Activated T-helper 2 cell treated with anti-CD3 and anti-CD28 coated beads, Interferon-gamma antibody, Interleukin-2, Interleukin-4, amounts not matched to agents 10 μg/mL and 5 μg/mL and 100 μg/mL, durations not matched to agents 14 hours and 24 hours and 36 hours (primary cell): Measurements from ENCODE around the gene CHST11. TPM values are rescaled to one million over a fixed set of nuclear protein-coding genes. Genes with fewer than 3 reads are reported as not detected.

ENCODE experiments used
- DNase-seq: peaks from one replicate; pipeline ENCODE4 v3.0.0; 2021; ENCODE audit warnings: low spot score
- H3K27ac Mint-ChIP-seq: one replicate; pipeline ENCODE4 v1.8.0; 2021; ENCODE audit warnings: mixed read lengths
- H3K27me3 Mint-ChIP-seq: one replicate; pipeline ENCODE4 v1.8.0; 2021; ENCODE audit warnings: low read depth, mixed read lengths
- H3K36me3 Mint-ChIP-seq: one replicate; pipeline ENCODE4 v1.8.0; 2021; ENCODE audit warnings: low read depth, mixed read lengths
- H3K4me1 Mint-ChIP-seq: one replicate; pipeline ENCODE4 v1.8.0; 2021; ENCODE audit warnings: low read depth, mixed read lengths
- H3K4me3 Mint-ChIP-seq: one replicate; pipeline ENCODE4 v1.8.0; 2021; ENCODE audit warnings: low read depth, mild to moderate bottlenecking, moderate library complexity, mixed read lengths
- H3K9me3 Mint-ChIP-seq: one replicate; pipeline ENCODE4 v1.8.0; 2021; ENCODE audit warnings: mixed read lengths
- intact Hi-C: fragments of 100-400 bp; cut with micrococcal nuclease; formaldehyde crosslinking; loops from one replicate; pipeline ENCODE4 v1.15.1; 2023
- total RNA-seq: library from RNA; stranded (reverse); gene quantifications from 2 replicates; pipeline ENCODE4 v1.2.3, GENCODE V29; 2022

The CHST11 gene
- total RNA-seq, 1 donor from 2014 or later = 50.6 TPM

- Mint-ChIP-seq H3K4me3 (no peak overlapping the region), H3K27me3 (no peaks in the 10 kb centered on the region), H3K9me3 (no peaks in the 10 kb centered on the region), H3K4me1 (peaks cover 31% of the 10 kb centered on the region), H3K27ac (peak overlapping the region; percentile 5), H3K36me3 (peaks cover 10% of the 10 kb centered on the region)
- intact Hi-C loops = no loop called here
- no peak for DNase-seq
Observed at GRCh38 chr12:104703372-104703771, 246.6 kb downstream of the CHST11 start.

- intact Hi-C loops = no loop called here
- H3K27me3 Mint-ChIP-seq = no peaks in the 10 kb centered on the region
- H3K9me3 Mint-ChIP-seq = no peaks in the 10 kb centered on the region
- peaks cover 31% of the 10 kb centered on the region for H3K4me1 Mint-ChIP-seq
- peaks cover 8% of the 10 kb centered on the region for H3K36me3 Mint-ChIP-seq
- no peak overlapping the region for H3K27ac Mint-ChIP-seq
- DNase-seq = no peak
- H3K4me3 Mint-ChIP-seq = no peak overlapping the region
Observed at GRCh38 chr12:104704224-104704779, 247.6 kb downstream of the CHST11 start.

GRCh38 chr12:104707194-104707593 is 250.4 kb downstream of the CHST11 start:
- DNase-seq = no peak
- Mint-ChIP-seq H3K4me1 (peaks cover 30% of the 10 kb centered on the region), H3K27ac (peak overlapping the region; percentile 18), H3K9me3 (no peaks in the 10 kb centered on the region), H3K27me3 (no peaks in the 10 kb centered on the region), H3K36me3 (peaks cover 9% of the 10 kb centered on the region), H3K4me3 (no peak overlapping the region)
- intact Hi-C loops = no loop called here

- peaks cover 27% of the 10 kb centered on the region for H3K4me1 Mint-ChIP-seq
- H3K27ac Mint-ChIP-seq = no peak overlapping the region
- intact Hi-C loops = no loop called here
- no peak overlapping the region for H3K4me3 Mint-ChIP-seq
- DNase-seq = no peak
- H3K27me3 Mint-ChIP-seq = no peaks in the 10 kb centered on the region
- no peaks in the 10 kb centered on the region for H3K9me3 Mint-ChIP-seq
- peaks cover 13% of the 10 kb centered on the region for H3K36me3 Mint-ChIP-seq
Observed at GRCh38 chr12:104707794-104708558, 251.2 kb downstream of the CHST11 start.

- intact Hi-C loops = no loop called here
- Mint-ChIP-seq H3K9me3 (no peaks in the 10 kb centered on the region), H3K4me1 (peaks cover 27% of the 10 kb centered on the region), H3K36me3 (peaks cover 10% of the 10 kb centered on the region), H3K27me3 (no peaks in the 10 kb centered on the region), H3K27ac (no peak overlapping the region), H3K4me3 (no peak overlapping the region)
- no peak for DNase-seq
Observed at GRCh38 chr12:104708891-104709290, 252.1 kb downstream of the CHST11 start.

- peaks cover 10% of the 10 kb centered on the region for H3K36me3 Mint-ChIP-seq
- H3K4me1 Mint-ChIP-seq = peaks cover 34% of the 10 kb centered on the region
- DNase-seq = no peak
- no peaks in the 10 kb centered on the region for H3K9me3 Mint-ChIP-seq
- H3K4me3 Mint-ChIP-seq = no peak overlapping the region
- intact Hi-C loops = no loop called here
- no peak overlapping the region for H3K27ac Mint-ChIP-seq
- H3K27me3 Mint-ChIP-seq = no peaks in the 10 kb centered on the region
Observed at GRCh38 chr12:104709692-104710435, 253.1 kb downstream of the CHST11 start.

GRCh38 chr12:104710940-104711689 is 254.4 kb downstream of the CHST11 start:
- intact Hi-C loops = no loop called here
- no peaks in the 10 kb centered on the region for H3K27me3 Mint-ChIP-seq
- H3K4me3 Mint-ChIP-seq = no peak overlapping the region
- no peaks in the 10 kb centered on the region for H3K9me3 Mint-ChIP-seq
- peaks cover 10% of the 10 kb centered on the region for H3K36me3 Mint-ChIP-seq
- DNase-seq = no peak
- peaks cover 31% of the 10 kb centered on the region for H3K4me1 Mint-ChIP-seq
- H3K27ac Mint-ChIP-seq = no peak overlapping the region

GRCh38 chr12:104712477-104712876 is 255.7 kb downstream of the CHST11 start:
- DNase-seq = no peak
- Mint-ChIP-seq H3K27me3 (no peaks in the 10 kb centered on the region), H3K27ac (no peak overlapping the region), H3K9me3 (no peaks in the 10 kb centered on the region), H3K4me3 (no peak overlapping the region), H3K36me3 (peaks cover 10% of the 10 kb centered on the region), H3K4me1 (peaks cover 23% of the 10 kb centered on the region)
- intact Hi-C loops = no loop called here

GRCh38 chr12:104712968-104713367 is 256.2 kb downstream of the CHST11 start:
- no peak for DNase-seq
- Mint-ChIP-seq H3K36me3 (peaks cover 10% of the 10 kb centered on the region), H3K27me3 (no peaks in the 10 kb centered on the region), H3K4me3 (no peak overlapping the region), H3K4me1 (peaks cover 21% of the 10 kb centered on the region), H3K27ac (no peak overlapping the region), H3K9me3 (no peaks in the 10 kb centered on the region)
- intact Hi-C loops = no loop called here

GRCh38 chr12:104713444-104713843 is 256.7 kb downstream of the CHST11 start:
- DNase-seq = no peak
- H3K27me3 Mint-ChIP-seq = no peaks in the 10 kb centered on the region
- peaks cover 10% of the 10 kb centered on the region for H3K36me3 Mint-ChIP-seq
- no peak overlapping the region for H3K27ac Mint-ChIP-seq
- intact Hi-C loops = no loop called here
- no peak overlapping the region for H3K4me3 Mint-ChIP-seq
- H3K9me3 Mint-ChIP-seq = no peaks in the 10 kb centered on the region
- H3K4me1 Mint-ChIP-seq = peaks cover 21% of the 10 kb centered on the region

GRCh38 chr12:104714369-104714768 is 257.6 kb downstream of the CHST11 start:
- intact Hi-C loops = no loop called here
- Mint-ChIP-seq H3K27me3 (no peaks in the 10 kb centered on the region), H3K27ac (peak overlapping the region; percentile 7), H3K36me3 (peaks cover 10% of the 10 kb centered on the region), H3K9me3 (no peaks in the 10 kb centered on the region), H3K4me1 (peaks cover 16% of the 10 kb centered on the region), H3K4me3 (no peak overlapping the region)
- no peak for DNase-seq

- peaks cover 10% of the 10 kb centered on the region for H3K36me3 Mint-ChIP-seq
- H3K27me3 Mint-ChIP-seq = no peaks in the 10 kb centered on the region
- no peak for DNase-seq
- H3K4me3 Mint-ChIP-seq = no peak overlapping the region
- intact Hi-C loops = no loop called here
- peaks cover 25% of the 10 kb centered on the region for H3K4me1 Mint-ChIP-seq
- H3K9me3 Mint-ChIP-seq = no peaks in the 10 kb centered on the region
- H3K27ac Mint-ChIP-seq = no peak overlapping the region
Observed at GRCh38 chr12:104716172-104716571, 259.4 kb downstream of the CHST11 start.
